Measurements from ENCODE around the gene PLAU. TPM values are rescaled to one million over a fixed set of nuclear protein-coding genes. Genes with fewer than 3 reads are reported as not detected.

PLAU gene
- total and polyA plus RNA-seq, 2 donors (not counting 3 experiments of a cell fraction or from before 2014, with no cell fraction given), result 23.6 to 34.9 TPM

GRCh38 chr10:73893426-73893825 is 17.5 kb upstream of the PLAU start:
- Histone ChIP-seq H3K4me3 (replicated peaks in 1 of 3; ENCODE audit: insufficient read depth in 1 of 3, low read depth in 1 of 3, low read length in 3 of 3) (no peak overlapping the region), H3K9ac (replicated peaks; ENCODE audit: extremely low read depth, insufficient read depth, low read length) (no peak overlapping the region), H3K4me2 (ENCODE audit: insufficient read depth, low read length) (no peak overlapping the region), H3K9me1 (replicated peaks; ENCODE audit: control insufficient read depth, extremely low read depth, insufficient read depth, low read length) (no peaks in the 10 kb centered on the region), H3K27me3 (ENCODE audit: control insufficient read depth in 2 of 2, insufficient read depth in 2 of 2, low read length in 2 of 2) (no peaks in the 10 kb centered on the region), H3K9me3 (replicated peaks; ENCODE audit: control insufficient read depth, insufficient read depth, low read length) (no peaks in the 10 kb centered on the region), H3K27ac (ENCODE audit: insufficient read depth, low read depth, low read length) (no peak overlapping the region), H3K36me3 (ENCODE audit: control insufficient read depth in 2 of 2, extremely low read depth in 1 of 2, insufficient read depth in 2 of 2, low read length in 2 of 2) (no peaks in the 10 kb centered on the region), H4K20me1 (replicated peaks; ENCODE audit: control insufficient read depth, extremely low read depth, insufficient read depth, low read length) (no peaks in the 10 kb centered on the region), H3K79me2 (ENCODE audit: control insufficient read depth, insufficient read depth, low read length) (no peaks in the 10 kb centered on the region), H2AFZ (ENCODE audit: low read depth, low read length) (no peak overlapping the region), H3K4me1 (ENCODE audit: control insufficient read depth, extremely low read depth, insufficient read depth, low read length) (peaks cover 16% of the 10 kb centered on the region)
- dilution Hi-C loops (cut with MboI; ENCODE audit: extremely low pct_ligation_motif_present, low sequenced_read_pairs), result no loop called here
- no TSS peak for BruUV-seq (replicated peaks)
- intact Hi-C loops (cut with micrococcal nuclease), result no loop called here
- CTCF ChIA-PET, result interaction anchor here (1.3 to 2.0 kb wide), 4 partner anchors 13 to 50 kb away, joined by 3 to 14 read pairs (median 6); partner anchors contain the start of gene PLAU
- FAIRE-seq (no peak), DNase-seq (ENCODE audit: low read depth, low spot score) (no peak)
- POLR2A ChIA-PET, result interaction anchor here (1.1 kb wide), 1 partner anchor 14 kb away, joined by 5 read pairs; no protein-coding TSS in a partner anchor
- TF ChIP-seq EZH2 (IDR thresholded peaks at IDR 0.05; ENCODE audit: borderline replicate concordance, low read depth, low read length, severe bottlenecking) (no peak), GATA2 (IDR thresholded peaks at IDR 0.05; ENCODE audit: insufficient read depth, insufficient read length, low read depth, low read length) (no peak), CTCF (IDR thresholded peaks at IDR 0.05; ENCODE audit: extremely low read depth in 1 of 2, insufficient read depth in 1 of 2, low read depth in 1 of 2, low read length in 2 of 2) (no peak), MYC (IDR thresholded peaks at IDR 0.05; ENCODE audit: low read depth, low read length) (no peak), JUN (IDR thresholded peaks at IDR 0.05; ENCODE audit: borderline replicate concordance, insufficient read depth, insufficient read length, low read depth) (no peak), POLR2A (IDR thresholded peaks at IDR 0.05; ENCODE audit: low read depth, low read length) (no peak), FOS (IDR thresholded peaks at IDR 0.05; ENCODE audit: borderline replicate concordance, insufficient read depth, low read length) (no peak), POLR2AphosphoS5 (IDR thresholded peaks at IDR 0.05; ENCODE audit: insufficient read depth, low read depth, low read length) (no peak)
- TF ChIP-seq, protein P1, sequence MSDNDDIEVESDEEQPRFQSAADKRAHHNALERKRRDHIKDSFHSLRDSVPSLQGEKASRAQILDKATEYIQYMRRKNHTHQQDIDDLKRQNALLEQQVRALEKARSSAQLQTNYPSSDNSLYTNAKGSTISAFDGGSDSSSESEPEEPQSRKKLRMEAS (IDR thresholded peaks at IDR 0.05; ENCODE audit: insufficient read depth, insufficient read length), result no peak
